Transverse colon (tissue), 4 donors: ENCODE results near the gene VKORC1.

ENCODE experiments used
- POLR2AphosphoS5 ChIP-seq, 3 donors: sonication (generic); formaldehyde crosslinking; IDR thresholded peaks; one replicate each; pipeline ENCODE4 v1.6.1; 2016; ENCODE audit warnings: antibody characterized with exemption in 3 of 3
- TF ChIP-seq, protein P1 (sequence below), 5 experiments: fragments of 200-600 bp in 3 of 5; fragments of 450-650 bp in 2 of 5; sonication (generic) in 3 of 5; IDR thresholded peaks; 1 replicate in 2 of 5; 2 replicates in 3 of 5; pipeline ENCODE4 v1.5.1; 2016 to 2017; ENCODE audit warnings: antibody characterized with exemption in 5 of 5, inconsistent platforms in 3 of 5, mild to moderate bottlenecking in 2 of 5, moderate library complexity in 1 of 5

DNA sequence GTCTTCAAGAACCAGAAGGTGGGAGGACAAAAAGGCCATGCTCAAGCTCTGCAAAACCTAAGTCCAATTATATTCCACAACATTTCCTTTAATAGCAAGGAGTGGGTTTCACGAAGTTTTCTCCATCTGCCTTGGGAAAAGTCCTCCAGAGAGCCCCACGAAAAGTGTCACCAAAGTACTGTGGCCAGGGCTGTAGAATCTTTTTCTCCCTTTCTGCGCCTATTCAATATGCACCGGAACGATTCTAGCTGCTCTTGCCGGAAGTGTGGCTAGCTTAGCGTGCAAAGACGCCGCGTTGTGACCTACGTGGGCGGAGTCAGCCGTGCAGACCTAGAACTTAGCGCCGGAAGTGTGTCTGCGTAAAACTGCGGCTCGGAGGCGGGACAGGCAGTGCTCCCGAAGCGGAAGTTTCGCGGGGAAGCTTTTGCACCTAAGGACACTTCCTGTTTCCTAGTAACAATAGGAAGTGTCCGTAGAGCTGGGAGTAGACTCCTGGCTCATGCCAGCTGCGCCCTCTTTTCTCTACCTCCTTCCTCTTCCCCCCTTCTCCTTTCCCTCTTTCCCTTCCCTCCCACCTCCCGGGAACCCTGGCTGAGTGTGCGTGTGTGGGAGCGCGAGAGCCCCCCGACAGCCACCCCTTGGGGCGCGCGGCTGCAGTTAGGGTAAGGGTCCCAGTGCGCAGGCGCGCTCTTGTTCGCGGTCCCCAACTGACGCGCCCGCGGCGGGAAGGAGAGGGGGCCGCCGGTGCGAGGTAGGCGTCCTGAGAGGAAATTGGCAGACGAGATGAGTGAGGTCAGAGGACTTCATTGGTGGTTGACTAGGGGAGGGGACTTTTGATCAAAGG, 20.4 kb downstream of the VKORC1 start, which contains the start of the genes ZNF646 and ZNF668:
- TF ChIP-seq POLR2AphosphoS5 (IDR thresholded peaks at IDR 0.05): peak; percentile 79 to 92 (median 83)
- TF ChIP-seq, protein P1, sequence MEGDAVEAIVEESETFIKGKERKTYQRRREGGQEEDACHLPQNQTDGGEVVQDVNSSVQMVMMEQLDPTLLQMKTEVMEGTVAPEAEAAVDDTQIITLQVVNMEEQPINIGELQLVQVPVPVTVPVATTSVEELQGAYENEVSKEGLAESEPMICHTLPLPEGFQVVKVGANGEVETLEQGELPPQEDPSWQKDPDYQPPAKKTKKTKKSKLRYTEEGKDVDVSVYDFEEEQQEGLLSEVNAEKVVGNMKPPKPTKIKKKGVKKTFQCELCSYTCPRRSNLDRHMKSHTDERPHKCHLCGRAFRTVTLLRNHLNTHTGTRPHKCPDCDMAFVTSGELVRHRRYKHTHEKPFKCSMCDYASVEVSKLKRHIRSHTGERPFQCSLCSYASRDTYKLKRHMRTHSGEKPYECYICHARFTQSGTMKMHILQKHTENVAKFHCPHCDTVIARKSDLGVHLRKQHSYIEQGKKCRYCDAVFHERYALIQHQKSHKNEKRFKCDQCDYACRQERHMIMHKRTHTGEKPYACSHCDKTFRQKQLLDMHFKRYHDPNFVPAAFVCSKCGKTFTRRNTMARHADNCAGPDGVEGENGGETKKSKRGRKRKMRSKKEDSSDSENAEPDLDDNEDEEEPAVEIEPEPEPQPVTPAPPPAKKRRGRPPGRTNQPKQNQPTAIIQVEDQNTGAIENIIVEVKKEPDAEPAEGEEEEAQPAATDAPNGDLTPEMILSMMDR (IDR thresholded peaks at IDR 0.05): no peak
